GOT3 (cell line): ENCODE results near the gene BLOC1S5.
"Not testable (repeated sequence)": the region's sequence is repeated elsewhere in the genome, so short reads cannot be mapped to it uniquely, and the experiment has no call there.

Source experiments
- DNase-seq: peaks from one replicate; lab custom pipeline; 2025; ENCODE audit warnings: mixed read lengths; lab: John Stamatoyannopoulos, UW

The BLOC1S5 gene

DNA sequence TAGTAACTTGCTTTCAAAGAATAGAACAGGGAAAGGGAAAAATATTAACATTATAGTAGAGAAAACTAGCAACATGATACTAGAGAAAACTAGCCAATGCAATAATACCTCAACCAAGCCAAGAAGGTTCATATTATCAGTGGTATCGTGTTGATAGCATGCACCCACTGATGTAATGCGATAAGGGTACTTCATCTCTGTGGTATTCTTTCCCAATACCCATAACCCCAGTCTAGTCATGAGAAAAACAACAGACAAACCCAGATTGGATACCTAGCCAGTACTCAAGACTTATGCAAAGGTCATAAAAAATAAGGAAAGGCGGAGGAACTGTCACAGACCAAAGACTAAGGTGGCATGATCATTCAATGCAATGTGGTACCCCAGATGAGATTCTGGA, 21.0 kb downstream of the BLOC1S5 start:
- no peak for DNase-seq

DNA sequence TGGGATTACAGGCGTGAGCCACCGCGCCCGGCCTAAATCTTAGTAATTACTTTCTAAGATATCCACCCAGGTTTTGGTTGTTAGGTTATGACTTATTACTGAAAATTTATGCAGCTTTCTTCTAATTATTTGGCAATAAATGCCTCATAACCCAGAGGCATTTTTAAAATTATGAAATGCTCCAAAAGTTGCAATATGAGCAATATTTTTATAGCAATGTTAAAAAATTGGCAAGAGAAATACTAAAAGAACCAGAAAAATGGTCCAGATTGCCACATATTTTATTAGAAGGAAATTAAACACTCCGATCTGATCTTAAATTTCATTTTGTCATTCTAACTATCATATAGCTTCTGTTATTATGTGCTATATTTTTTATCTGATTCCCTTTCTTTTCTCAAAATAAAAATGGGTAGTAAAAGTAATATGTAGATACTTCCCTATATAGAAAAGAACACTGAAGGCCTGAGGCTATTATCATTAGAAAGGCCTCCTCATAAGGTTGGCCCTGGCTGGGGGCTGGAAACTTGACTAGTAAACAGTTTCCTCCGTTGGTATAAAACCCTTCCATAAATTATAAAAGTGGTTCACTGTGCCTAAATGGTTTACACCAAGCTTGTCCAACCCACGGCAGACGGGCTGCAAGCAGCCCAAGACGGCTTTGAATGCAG, 22.1 kb downstream of the BLOC1S5 start:
- no peak for DNase-seq

DNA sequence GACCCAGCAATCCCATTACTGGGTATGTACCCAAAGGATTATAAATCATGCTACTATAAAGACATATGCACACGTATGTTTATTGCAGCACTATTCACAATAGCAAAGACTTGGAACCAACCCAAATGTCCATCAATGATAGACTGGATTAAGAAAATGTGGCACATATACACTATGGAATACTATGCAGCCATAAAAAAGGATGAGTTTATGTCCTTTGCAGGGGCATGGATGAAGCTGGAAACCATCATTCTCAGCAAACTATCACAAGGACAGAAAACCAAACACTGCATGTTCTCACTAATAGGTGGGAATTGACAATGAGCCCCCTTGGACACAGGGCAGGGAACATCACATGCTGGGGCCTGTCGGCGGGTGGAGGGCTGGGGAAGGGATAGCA, 30.1 kb downstream of the BLOC1S5 start:
- DNase-seq: not testable (repeated sequence)

DNA sequence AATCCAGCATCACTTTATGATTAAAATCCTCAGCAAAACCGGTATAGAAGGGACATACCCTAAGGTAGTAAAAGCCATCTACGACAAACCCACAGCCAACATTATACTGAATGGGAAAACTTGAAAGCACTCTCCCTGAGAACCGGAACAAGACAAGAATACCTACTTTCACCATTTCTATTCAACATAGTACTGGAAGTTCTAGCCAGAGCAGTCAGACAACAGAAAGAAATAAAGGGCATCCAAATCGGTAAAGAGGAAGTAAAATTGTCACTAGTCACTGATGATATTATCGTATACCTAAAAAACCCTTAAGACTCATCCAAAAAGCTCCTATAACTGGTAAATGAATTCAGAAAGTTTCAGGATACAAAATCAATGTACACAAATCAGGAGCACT, 33.3 kb downstream of the BLOC1S5 start:
- DNase-seq: no peak

DNA sequence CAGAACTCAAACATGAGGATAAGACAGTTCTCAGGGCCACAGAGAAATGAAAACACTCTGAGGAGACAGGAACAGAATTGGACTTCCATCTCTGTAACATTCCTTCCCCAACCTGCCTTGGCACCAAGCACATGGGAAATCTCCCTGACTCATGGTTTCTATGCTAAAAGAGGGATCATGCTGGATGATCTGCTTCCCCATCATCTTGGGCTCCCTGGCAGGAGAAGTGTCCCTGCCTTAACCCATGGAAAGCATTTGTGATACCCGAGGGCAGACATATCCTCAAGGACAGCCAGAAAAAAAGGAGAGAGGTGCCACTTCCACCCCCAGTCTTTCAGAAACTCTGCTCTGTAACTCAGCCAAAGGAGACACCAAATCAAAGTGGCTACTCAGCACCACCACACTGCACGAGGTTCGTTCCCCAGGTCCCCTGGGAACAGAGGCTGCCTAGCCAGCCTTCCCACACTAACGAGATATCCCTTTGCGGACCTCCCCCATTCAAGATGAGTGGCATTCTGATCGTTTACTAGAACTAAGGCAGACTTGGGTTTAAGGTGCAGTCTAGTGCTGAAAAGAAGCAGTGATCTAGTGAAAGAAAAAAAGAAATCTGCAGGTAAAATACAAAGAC, 34.8 kb downstream of the BLOC1S5 start:
- no peak for DNase-seq

DNA sequence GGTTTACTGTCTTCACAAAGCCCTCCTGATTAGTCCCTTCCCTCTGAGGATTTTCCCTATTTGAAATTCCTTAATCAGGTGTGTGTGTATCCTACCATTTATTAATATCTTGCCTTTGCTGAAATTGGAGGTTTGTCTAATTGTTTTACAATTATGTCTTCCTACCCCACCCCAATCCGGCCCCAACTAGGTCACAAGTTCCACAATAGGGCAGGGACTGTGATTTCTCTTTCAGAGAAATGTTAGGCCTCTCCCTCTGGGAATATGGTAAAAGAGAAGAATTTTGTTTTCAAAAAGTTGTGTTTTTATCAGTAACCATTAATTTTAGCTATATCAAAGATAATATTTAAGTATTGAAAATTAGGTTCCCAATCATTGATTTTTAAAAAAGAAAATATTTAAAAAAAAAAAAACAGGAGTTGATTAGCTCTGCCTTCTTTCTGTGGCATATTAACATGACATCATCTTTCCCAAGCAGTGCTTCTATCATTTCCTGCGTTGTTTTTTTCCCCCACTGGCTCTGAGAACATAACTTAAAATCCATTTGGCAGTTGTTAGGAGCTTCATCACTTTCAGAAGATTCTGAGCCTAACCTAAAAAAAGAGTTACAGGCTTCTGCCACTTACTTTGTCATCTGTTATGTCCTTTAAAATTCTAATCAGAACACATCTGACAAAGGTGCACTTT, 36.1 kb downstream of the BLOC1S5 start:
- DNase-seq: no peak

DNA sequence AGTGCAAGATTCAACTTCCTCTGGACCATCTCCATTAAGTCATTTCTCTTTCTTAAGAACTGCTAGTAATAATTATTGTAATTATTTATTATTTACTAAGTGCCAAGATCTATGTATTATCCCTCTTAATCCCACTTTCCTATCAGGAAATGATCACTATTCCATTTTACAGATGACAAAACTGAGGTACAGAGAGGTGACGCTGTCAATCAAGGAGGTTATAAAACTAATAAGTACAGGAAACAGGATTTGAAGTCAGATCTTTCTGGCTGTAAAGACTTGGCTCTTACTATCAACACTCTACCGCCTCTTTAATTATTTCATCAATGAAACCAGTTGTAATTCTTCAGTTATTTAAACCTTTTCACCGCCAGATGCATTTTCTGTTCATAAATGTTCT, 37.4 kb downstream of the BLOC1S5 start:
- no peak for DNase-seq

DNA sequence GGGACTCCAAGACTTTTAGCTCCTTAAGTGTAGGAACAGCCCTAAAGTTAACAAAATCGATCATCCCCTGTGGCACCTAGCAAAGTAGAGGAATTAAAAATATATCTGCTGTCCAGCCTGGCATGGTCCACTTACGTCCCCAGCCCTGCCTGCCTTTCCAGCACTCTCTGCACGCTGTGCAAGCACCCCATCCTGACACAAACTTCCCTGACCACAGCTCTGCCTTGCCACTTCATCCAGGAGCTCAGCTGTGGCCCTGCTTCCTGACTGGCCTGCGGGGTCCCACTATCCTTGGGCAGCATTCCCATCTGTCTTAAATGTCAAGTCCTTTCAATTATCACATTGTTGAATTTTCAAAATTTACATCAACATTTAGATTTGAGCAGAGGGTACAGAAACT, 39.0 kb downstream of the BLOC1S5 start:
- no peak for DNase-seq

DNA sequence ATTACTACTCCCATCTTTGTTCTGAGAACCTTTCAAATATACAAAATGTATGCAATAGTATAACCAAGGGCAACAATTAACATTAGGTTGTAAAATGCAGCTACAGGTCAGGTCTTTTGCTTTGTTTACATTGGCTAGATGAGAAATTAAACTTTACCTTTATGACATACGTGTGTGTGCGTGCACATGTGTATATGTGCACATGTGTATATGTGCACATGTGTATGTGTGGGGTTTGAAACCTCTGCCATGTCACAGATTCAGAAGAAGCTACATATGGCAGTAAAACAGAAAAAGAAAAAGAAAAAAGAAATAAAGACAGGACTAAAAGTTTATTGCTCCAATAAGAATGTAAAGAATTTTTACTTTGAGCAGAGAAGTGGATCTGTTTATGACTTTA, 40.6 kb downstream of the BLOC1S5 start:
- no peak for DNase-seq

DNA sequence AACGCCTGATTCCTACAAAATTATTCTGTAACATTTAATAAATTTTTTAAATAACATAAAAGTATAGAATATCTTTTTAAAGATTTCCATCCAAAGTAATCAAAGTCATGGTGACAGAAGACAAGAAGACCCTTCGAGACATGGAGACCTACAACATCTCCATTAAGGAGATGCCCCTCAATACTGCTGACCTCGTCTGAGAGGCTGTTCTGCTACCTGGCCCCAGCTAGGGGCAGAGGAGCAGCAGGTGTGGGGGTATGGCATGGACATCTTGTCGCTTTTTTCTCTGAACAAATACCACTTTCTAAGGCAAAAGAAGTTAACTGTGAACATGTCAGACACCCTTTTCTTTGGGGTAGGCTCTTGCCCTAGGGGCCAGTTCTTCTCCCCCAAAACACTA, 44.1 kb downstream of the BLOC1S5 start:
- no peak for DNase-seq

DNA sequence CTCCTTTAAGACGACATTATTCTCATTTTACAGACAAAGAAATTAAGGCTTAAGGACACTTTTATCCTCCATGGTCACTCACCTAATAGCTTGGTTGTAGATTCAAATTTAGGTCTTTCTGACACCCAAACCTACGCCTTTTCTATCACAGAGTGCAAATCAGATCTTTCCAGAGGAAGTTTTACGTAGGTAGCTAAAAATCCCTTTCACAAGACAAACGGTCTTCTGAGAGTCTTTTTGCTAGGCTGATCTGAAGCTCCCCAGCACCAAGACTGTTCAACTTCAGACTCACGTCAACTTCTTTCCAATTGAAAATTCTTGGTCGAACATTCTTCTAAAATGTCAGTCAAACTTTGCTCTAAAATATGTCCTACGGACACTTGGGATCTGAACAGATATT, 46.5 kb downstream of the BLOC1S5 start:
- DNase-seq: no peak

DNA sequence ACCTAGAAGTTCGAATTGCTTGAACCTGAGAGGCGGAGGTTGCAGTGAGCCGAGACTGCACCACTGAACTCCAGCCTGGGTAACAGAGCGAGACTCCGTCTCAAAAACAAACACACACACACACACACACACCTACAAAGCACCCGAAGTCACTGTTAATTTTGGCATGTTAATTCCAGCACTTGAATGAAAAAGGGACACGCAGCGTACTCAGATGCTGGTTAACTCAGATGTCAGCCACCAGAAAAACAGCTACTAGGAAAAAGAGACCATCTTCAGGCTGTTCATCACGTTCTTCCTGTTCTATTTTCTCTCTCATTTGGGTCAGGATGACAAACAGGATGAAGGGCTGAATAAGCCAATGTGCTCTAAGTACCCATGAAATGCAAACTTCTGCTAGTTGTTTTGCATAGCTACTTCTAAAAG, 46.9 kb downstream of the BLOC1S5 start:
- no peak for DNase-seq

DNA sequence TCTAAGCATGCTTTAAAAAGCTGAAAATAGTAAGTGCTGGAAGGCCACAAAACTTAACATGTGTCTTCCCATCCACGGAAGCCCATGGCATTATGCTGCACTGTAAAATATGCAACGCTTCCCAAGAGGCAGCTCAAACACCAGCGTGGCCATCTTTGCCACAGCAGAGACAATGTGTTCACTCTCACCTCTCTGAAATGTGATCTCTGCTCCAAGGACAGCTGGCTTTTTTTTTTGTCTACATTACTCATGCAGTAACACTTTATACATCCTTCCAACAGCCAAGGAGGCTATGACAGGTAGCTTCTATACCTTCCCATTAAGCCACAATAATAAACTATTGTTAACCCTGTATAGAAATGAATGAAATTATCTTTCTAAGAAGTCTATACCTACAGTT, 49.2 kb downstream of the BLOC1S5 start:
- DNase-seq: no peak

DNA sequence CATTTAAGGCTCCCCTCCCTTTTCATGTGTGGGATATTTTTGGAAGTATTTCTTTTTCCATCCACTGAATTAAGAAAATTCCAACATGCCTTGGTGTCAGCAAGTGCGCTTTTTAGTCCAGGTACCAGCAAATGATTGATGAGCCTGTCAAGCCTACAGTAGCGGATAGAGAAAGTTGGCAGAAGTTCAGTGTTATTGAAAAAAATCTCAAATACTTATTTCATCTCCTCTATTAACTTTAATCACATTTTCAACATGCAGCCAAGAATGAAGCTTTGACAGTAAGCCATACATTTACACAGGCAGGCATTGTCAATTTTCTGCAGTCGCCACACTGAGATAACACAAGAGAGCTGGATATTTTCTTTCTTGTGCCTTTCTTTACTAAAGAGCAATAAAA, 50.4 kb downstream of the BLOC1S5 start:
- no peak for DNase-seq

DNA sequence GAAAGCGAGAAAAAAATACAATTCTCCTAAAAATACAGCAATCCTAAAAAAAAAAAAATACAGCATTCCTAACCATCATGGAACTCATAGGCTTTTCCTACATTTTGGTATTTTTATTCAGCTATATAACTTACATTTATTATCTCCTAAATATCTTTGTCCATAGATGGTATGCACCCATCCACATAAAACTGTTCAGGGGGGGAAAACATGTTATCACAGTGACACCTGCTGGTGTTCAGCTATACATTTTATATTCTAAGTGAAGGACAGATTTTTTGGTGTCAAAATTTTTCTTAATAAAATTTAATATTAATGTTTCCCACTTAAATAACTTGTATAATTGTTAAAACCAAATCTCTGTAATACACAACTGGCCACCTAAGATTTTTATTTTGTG, 58.0 kb downstream of the BLOC1S5 start:
- DNase-seq: no peak

DNA sequence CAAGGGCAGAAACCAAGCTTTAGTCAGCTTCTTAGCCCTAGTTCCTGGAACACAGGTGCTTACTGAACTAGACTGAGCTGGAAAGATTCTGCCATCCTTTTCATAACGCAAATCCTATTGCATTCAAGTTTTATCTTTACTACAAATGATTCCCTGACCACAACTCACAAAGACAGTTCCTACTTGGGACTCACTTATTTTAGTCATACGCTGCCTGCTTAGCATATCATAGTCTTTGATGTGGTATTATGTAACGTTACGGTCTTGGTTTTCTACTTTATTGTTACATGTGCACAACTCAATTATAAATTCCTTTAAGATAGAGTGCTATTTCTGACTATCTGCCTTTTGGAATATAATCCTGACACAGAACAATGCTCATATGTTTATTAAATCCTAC, 59.1 kb downstream of the BLOC1S5 start:
- no peak for DNase-seq

DNA sequence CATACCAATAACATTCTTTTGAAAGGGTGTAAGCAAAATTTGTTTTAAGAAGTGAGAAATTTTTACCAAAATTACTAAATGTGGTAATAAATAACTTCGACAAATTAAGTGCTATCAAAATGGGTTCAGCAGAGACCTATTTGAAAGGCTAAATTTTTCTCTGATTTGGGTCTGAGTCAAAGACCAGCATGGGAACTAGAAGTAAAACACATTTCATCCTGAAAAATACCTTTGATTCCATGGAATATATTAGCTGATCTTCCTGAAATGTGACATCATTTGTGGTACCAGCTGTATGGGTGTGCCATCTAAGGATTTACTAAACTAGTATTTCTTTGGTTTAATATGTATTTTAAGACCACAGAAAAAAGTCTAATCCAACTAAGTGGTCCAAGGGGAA, 63.6 kb downstream of the BLOC1S5 start:
- DNase-seq: no peak

DNA sequence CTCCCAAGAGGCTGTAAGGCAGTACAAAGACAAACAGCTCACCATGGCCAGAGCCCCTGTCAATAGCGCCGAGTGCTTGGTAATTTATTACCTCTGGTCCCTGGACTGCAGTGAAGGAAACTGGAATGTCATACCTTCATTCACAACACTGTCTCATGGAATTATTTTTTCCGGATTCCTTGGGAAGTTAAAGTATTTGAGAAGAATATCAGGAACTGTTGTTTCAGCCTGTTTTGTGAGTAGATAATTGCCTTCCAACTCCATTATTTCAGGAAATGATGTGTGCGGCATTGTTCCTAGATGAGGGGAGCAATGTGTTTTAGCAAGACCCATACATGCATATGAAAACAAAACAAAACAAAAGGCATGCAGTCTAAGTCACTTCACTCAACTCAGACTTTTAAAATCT, 64.0 kb downstream of the BLOC1S5 start:
- no peak for DNase-seq

DNA sequence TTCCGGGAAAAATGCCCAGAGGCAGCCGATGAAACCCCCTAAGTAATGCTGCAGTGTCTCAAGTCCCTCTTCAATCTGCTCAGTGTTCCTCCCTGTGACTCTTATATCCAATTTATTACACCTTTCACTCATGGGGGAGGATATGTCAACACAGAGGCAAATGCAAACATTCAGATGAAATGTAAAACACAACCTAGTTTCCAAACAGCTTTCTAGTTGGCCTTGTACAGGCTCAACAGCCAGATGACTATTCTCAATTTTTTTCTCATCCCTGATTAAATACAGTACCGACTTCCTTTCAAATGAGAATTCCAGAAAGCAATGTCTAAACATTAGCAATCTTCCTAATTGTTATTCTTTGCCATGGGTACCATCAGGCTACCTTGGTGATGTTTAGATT, 65.0 kb downstream of the BLOC1S5 start:
- DNase-seq: no peak

DNA sequence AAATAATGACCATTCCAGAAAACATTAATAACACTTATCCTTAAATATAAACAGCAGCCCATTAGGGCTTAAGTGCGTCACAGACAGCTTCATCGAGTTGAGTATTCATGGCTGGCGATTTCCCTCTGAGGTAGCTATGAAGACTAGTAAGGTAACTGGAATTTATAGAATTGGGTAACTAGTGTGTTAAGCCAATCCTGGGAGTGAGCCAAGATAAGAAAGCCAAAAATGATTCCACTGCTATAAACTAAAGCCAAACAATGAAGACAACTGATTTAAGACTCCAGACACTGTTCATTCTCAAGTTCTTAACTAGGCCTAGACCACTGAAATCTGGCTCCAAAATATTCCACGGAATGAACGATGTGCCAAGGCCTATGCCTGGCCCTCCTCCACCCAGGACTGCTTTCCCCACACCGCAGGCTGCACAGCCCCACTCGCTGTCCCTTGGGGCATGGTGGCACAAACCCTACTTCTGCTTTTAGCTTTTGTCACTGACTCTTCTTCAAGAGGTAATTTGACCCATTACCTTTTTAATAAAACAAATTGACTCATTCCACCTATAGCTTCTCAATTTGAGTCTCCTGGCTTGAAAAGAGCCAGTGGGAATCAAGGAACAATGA, 66.0 kb downstream of the BLOC1S5 start:
- DNase-seq: no peak

DNA sequence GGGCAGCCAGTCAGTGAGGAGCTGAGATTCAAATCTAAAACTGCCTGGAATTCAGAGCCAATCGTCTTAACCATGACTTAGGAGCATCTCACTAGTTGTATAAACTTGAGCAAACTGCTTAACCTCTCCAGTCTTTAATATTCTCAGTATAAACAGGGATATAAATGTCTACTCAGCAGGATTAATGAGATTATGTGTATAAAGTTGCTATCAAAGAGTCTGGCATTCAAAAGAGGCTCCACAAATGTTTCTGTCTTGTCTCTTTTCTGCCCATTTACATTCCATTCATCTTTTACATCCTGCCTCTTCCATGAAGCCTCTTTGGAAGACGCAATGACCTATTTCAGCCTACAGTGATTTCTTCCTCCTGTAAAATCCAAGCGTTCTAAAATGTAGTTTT, 66.9 kb downstream of the BLOC1S5 start:
- no peak for DNase-seq

DNA sequence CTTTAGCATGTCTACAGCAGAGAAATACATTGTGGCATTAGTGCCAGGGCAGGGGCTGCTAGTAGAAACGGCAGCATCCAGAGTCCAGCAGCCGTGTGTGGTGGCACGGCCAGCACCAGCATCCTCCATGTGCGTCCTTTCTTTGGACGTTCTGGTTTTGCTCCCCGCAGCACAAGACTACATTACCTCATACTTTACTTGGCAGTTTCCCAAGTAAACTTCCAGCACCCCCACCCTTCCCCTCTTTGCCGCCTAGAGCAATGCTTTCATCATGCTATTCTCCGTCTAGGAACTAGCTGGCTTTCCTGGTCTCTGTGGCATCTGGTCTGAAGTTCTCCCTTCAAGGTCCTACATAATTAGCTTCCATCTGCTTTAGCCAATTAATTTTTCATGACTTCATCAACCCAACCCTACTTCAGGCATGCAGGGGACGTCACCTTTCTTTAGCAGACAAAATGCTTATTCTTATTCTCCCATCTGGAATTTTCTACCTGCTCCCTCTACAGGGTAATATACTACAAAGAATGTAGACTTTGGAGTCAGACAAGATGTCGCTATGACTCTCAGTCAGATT, 67.6 kb downstream of the BLOC1S5 start:
- DNase-seq: no peak

DNA sequence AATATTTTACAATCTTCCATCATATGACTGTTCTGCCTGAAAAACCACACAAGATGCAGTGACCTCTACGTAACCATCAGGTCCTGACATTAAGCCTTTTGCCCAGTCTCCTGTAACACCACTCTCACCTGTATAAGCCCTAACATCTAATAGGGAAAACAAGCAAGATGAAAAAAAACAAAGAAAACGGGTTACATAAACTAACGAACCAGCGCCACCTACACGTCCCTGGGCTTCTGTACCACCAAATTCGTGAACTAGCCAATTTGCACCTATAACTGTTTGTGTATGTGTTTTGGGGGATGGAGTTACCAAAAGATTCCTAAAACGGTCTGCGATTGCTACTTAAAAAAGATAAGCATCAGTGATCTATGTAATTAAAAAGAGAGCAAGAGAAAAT, 70.2 kb downstream of the BLOC1S5 start:
- DNase-seq: no peak
